ENCODE results near the gene GMCL1. TPM values are rescaled to one million over a fixed set of nuclear protein-coding genes. Genes with fewer than 3 reads are reported as not detected.

Gene GMCL1
- total and polyA plus RNA-seq, 2 of the 13 experiments (the other 11 are each of a cell fraction or from before 2014, with no cell fraction given), result 18.7 to 24.0 TPM

GRCh38 chr2:69781321-69782248 is 47.9 kb upstream of the GMCL1 start (continued):
- TF ChIP-seq ZNF530 (CRISPR knock-in tag; IDR thresholded peaks at IDR 0.05; ENCODE audit: low read depth), result no peak
- TF ChIP-seq ZFP62 (CRISPR knock-in tag; IDR thresholded peaks at IDR 0.05), result no peak
- peak; percentile 80; the same call in 1 of the 2 replicates for TF ChIP-seq GATAD1 (CRISPR knock-in tag; IDR thresholded peaks at IDR 0.05)
- no peak for TF ChIP-seq MAFG (CRISPR knock-in tag; IDR thresholded peaks at IDR 0.05)
- TF ChIP-seq NR0B2 (CRISPR knock-in tag; IDR thresholded peaks at IDR 0.05), result no peak
- TF ChIP-seq ZNF510 (CRISPR knock-in tag; IDR thresholded peaks at IDR 0.05; ENCODE audit: low read depth), result no peak
- 0 out of 2 replicates have a peak, but pooled peaks have one; percentile 50 for TF ChIP-seq TRIM24 (CRISPR knock-in tag; IDR thresholded peaks at IDR 0.05)
- peak; percentile 95; the same call in 1 of the 2 replicates for TF ChIP-seq TOE1 (CRISPR knock-in tag; IDR thresholded peaks at IDR 0.05)
- TF ChIP-seq ARID5B (CRISPR knock-in tag; IDR thresholded peaks at IDR 0.05), result peak; percentile 100
- peak; percentile 98 for TF ChIP-seq FOXO1 (CRISPR knock-in tag; IDR thresholded peaks at IDR 0.05)
- TF ChIP-seq KAT8 (CRISPR knock-in tag; IDR thresholded peaks at IDR 0.05), result peak; percentile 85
- no peak for TF ChIP-seq BATF2 (CRISPR knock-in tag; IDR thresholded peaks at IDR 0.05)
- TF ChIP-seq, protein P1, sequence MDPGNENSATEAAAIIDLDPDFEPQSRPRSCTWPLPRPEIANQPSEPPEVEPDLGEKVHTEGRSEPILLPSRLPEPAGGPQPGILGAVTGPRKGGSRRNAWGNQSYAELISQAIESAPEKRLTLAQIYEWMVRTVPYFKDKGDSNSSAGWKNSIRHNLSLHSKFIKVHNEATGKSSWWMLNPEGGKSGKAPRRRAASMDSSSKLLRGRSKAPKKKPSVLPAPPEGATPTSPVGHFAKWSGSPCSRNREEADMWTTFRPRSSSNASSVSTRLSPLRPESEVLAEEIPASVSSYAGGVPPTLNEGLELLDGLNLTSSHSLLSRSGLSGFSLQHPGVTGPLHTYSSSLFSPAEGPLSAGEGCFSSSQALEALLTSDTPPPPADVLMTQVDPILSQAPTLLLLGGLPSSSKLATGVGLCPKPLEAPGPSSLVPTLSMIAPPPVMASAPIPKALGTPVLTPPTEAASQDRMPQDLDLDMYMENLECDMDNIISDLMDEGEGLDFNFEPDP (CRISPR knock-in tag; conservative IDR thresholded peaks at IDR 0.05), result no peak
- no peak for TF ChIP-seq ZNF30 (CRISPR knock-in tag; IDR thresholded peaks at IDR 0.05)
- TF ChIP-seq MTA1 (CRISPR knock-in tag; IDR thresholded peaks at IDR 0.05; ENCODE audit: borderline replicate concordance), result no peak; the same call in 1 of the 2 replicates
- no peak for TF ChIP-seq HIVEP1 (CRISPR knock-in tag; IDR thresholded peaks at IDR 0.05)
- TF ChIP-seq CREB1 (IDR thresholded peaks at IDR 0.05), result no peak
- TF ChIP-seq CREB1 (CRISPR knock-in tag; IDR thresholded peaks at IDR 0.05), result peak; percentile 89
- peak; percentile 73 for TF ChIP-seq MAX (IDR thresholded peaks at IDR 0.05)
- TF ChIP-seq ZNF3 (CRISPR knock-in tag; IDR thresholded peaks at IDR 0.05), result no peak
- TF ChIP-seq BCL6 (CRISPR knock-in tag; IDR thresholded peaks at IDR 0.05), result peak; percentile 97
- no peak for TF ChIP-seq ZNF343 (CRISPR knock-in tag; IDR thresholded peaks at IDR 0.05)
